ENCODE measurements around the gene CDK4. TPM values are rescaled to one million over a fixed set of nuclear protein-coding genes. Genes with fewer than 3 reads are reported as not detected.

The CDK4 gene
- total RNA-seq, 1 donor from 2014 or later = 102 TPM

- Histone ChIP-seq H3K27me3 (no peaks in the 10 kb centered on the region), H3K4me3 (peak overlapping the region; percentile 75 to 78), H3K27ac (peak overlapping the region; percentile 53), H3K36me3 (no peaks in the 10 kb centered on the region), H3K9me3 (no peaks in the 10 kb centered on the region), H3K4me1 (peaks cover 44% of the 10 kb centered on the region)
- TF ChIP-seq POLR2A (IDR thresholded peaks at IDR 0.05) = no peak
- DNase-seq (ENCODE audit: extremely low spot score in 2 of 2) = no peak
- intact Hi-C loops (cut with DNase I) = no loop called here
Measured at GRCh38 chr12:57755194-57755453, 3.0 kb upstream of the CDK4 start.

GRCh38 chr12:57754411-57755193 lies 2.5 kb upstream of the CDK4 start, which contains the start of gene MARCHF9:
Gene MARCHF9, plus strand, starts transcription at chr12:57755103. Its CDS starts 426 bp downstream, at chr12:57755529.
- intact Hi-C loops (cut with DNase I) = no loop called here

GRCh38 chr12:57753756-57754337 lies 1.7 kb upstream of the CDK4 start:
- no peak for TF ChIP-seq POLR2AphosphoS5 (IDR thresholded peaks at IDR 0.05; ENCODE audit: insufficient read depth in 1 of 2, low read depth in 1 of 2)
- TF ChIP-seq CTCF (IDR thresholded peaks at IDR 0.05) = no peak
- no peak for TF ChIP-seq POLR2A (IDR thresholded peaks at IDR 0.05)
- intact Hi-C loops (cut with DNase I) = no loop called here
- Histone ChIP-seq H3K4me1 (peaks cover 44% of the 10 kb centered on the region), H3K27ac (no peak overlapping the region), H3K27me3 (no peaks in the 10 kb centered on the region), H3K36me3 (peaks cover 0 to 8% of the 10 kb centered on the region in 2 donors), H3K9me3 (no peaks in the 10 kb centered on the region), H3K4me3 (no peak overlapping the region)
- DNase-seq (ENCODE audit: extremely low spot score in 2 of 2) = no peak

More at GRCh38 chr12:57754411-57755193, 2.5 kb upstream of the CDK4 start, which contains the start of gene MARCHF9:
- peaks cover 44% of the 10 kb centered on the region for H3K4me1 ChIP-seq
- H3K27me3 ChIP-seq = no peaks in the 10 kb centered on the region
- H3K27ac ChIP-seq = peak within 1 kb of the TSS; percentile 53
- H3K36me3 ChIP-seq = peaks cover 0 to under 1% of the 10 kb centered on the region in 2 donors
- peak within 1 kb of the TSS; percentile 75 to 78 for H3K4me3 ChIP-seq
- DNase-seq (ENCODE audit: extremely low spot score in 2 of 2) = no peak
- H3K9me3 ChIP-seq = no peaks in the 10 kb centered on the region
- TF ChIP-seq POLR2A (IDR thresholded peaks at IDR 0.05) (no peak), POLR2AphosphoS5 (IDR thresholded peaks at IDR 0.05; ENCODE audit: insufficient read depth in 1 of 2, low read depth in 1 of 2) (no peak), CTCF (IDR thresholded peaks at IDR 0.05) (no peak)

- H3K9me3 ChIP-seq = no peaks in the 10 kb centered on the region
- H3K4me3 ChIP-seq = peak overlapping the region; percentile 67 to 77
- H3K4me1 ChIP-seq = peaks cover 44% of the 10 kb centered on the region
- H3K27ac ChIP-seq = peak overlapping the region; percentile 83
- TF ChIP-seq POLR2A (IDR thresholded peaks at IDR 0.05) = no peak
- TF ChIP-seq CTCF (IDR thresholded peaks at IDR 0.05) = no peak
- no peak for TF ChIP-seq POLR2AphosphoS5 (IDR thresholded peaks at IDR 0.05; ENCODE audit: insufficient read depth in 1 of 2, low read depth in 1 of 2)
- H3K27me3 ChIP-seq = no peaks in the 10 kb centered on the region
- H3K36me3 ChIP-seq = peaks cover 0 to 21% of the 10 kb centered on the region in 2 donors
- intact Hi-C loops (cut with DNase I) = no loop called here
- DNase-seq (ENCODE audit: extremely low spot score in 2 of 2) = no peak
Measured at GRCh38 chr12:57752668-57753000, 524 bp upstream of the CDK4 start.

- intact Hi-C loops (cut with DNase I) = no loop called here
- no peaks in the 10 kb centered on the region for H3K27me3 ChIP-seq
- peak overlapping the region; percentile 83 for H3K27ac ChIP-seq
- H3K4me3 ChIP-seq = peak overlapping the region; percentile 67 to 77
- H3K4me1 ChIP-seq = peaks cover 39% of the 10 kb centered on the region
- H3K9me3 ChIP-seq = no peaks in the 10 kb centered on the region
- DNase-seq (ENCODE audit: extremely low spot score in 2 of 2) = peak in 1 of 2 donors; percentile 93
- TF ChIP-seq POLR2AphosphoS5 (IDR thresholded peaks at IDR 0.05; ENCODE audit: insufficient read depth in 1 of 2, low read depth in 1 of 2) (no peak), POLR2A (IDR thresholded peaks at IDR 0.05) (no peak), CTCF (IDR thresholded peaks at IDR 0.05) (no peak)
- peaks cover 0 to 32% of the 10 kb centered on the region in 2 donors for H3K36me3 ChIP-seq
Measured at GRCh38 chr12:57751432-57751787, 700 bp downstream of the CDK4 start.

Measured in vagina (tissue), 2 donors.